ENCODE results near the gene FARP1. TPM values are rescaled to one million over a fixed set of nuclear protein-coding genes. Genes with fewer than 3 reads are reported as not detected.

FARP1 gene
- polyA plus RNA-seq, 2 of the 4 experiments (the other 2 are of a cell fraction): 9.4 to 13.0 TPM

DNA sequence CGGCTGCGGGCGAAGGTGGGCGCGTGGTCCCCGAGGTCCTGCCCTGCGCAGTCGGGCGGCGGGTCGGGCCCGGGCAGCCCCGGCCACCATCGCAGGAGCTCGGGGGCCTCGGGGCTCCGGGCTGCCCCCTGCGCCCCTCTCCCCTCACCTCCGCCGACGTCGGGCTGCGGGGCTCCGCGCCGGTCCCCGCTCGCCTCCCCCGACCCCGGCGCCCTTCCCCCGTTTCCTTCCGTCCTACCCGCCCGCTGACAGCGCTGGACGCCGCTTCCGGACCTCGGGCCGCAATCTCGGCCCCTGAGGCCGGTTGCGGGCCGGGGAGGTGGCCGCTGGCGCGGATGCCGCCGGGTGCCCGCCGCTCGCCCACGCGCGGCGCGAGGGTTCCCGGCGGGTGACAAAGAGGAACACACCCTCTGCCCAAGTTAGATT is 720 bp downstream of the FARP1 start:
- FAIRE-seq (no peak), DNase-seq (ENCODE audit: low read depth in 1 of 2, low spot score in 1 of 2) (peak in 1 of 2 experiments; percentile 9), ATAC-seq (peak in 1 of 2 experiments; percentile 35; a peak in 3 of 6 replicates)
- 1% methylated on average over 19 of the region's 60 CpGs for WGBS (ENCODE audit: missing lambda C conversion rate)
- Histone ChIP-seq H3K9me3 (no peaks in the 10 kb centered on the region), H3K4me2 (peak overlapping the region; percentile 81), H3K4me3 (peak overlapping the region; percentile 96), H3K27ac (peak overlapping the region; percentile 86 to 91), H3K4me1 (peaks cover 18% of the 10 kb centered on the region; the same call in 2 of the 3 replicates)
- TF ChIP-seq, protein P1, sequence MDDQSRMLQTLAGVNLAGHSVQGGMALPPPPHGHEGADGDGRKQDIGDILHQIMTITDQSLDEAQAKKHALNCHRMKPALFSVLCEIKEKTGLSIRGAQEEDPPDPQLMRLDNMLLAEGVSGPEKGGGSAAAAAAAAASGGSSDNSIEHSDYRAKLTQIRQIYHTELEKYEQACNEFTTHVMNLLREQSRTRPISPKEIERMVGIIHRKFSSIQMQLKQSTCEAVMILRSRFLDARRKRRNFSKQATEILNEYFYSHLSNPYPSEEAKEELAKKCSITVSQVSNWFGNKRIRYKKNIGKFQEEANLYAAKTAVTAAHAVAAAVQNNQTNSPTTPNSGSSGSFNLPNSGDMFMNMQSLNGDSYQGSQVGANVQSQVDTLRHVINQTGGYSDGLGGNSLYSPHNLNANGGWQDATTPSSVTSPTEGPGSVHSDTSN (IDR thresholded peaks at IDR 0.05): no peak
- no peak for TF ChIP-seq CBX2 (IDR thresholded peaks at IDR 0.05; ENCODE audit: borderline replicate concordance, low read depth)
- no peak for TF ChIP-seq JUNB (IDR thresholded peaks at IDR 0.05)
- TF ChIP-seq, protein P2, sequence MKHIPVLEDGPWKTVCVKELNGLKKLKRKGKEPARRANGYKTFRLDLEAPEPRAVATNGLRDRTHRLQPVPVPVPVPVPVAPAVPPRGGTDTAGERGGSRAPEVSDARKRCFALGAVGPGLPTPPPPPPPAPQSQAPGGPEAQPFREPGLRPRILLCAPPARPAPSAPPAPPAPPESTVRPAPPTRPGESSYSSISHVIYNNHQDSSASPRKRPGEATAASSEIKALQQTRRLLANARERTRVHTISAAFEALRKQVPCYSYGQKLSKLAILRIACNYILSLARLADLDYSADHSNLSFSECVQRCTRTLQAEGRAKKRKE (CRISPR knock-in tag; IDR thresholded peaks at IDR 0.05; ENCODE audit: low read depth): no peak
- TF ChIP-seq, protein P3, sequence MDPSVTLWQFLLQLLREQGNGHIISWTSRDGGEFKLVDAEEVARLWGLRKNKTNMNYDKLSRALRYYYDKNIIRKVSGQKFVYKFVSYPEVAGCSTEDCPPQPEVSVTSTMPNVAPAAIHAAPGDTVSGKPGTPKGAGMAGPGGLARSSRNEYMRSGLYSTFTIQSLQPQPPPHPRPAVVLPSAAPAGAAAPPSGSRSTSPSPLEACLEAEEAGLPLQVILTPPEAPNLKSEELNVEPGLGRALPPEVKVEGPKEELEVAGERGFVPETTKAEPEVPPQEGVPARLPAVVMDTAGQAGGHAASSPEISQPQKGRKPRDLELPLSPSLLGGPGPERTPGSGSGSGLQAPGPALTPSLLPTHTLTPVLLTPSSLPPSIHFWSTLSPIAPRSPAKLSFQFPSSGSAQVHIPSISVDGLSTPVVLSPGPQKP (IDR thresholded peaks at IDR 0.05; ENCODE audit: low read depth, low read length): no peak
- TF ChIP-seq ZSCAN20 (CRISPR knock-in tag; IDR thresholded peaks at IDR 0.05): no peak
- TF ChIP-seq, protein P4, sequence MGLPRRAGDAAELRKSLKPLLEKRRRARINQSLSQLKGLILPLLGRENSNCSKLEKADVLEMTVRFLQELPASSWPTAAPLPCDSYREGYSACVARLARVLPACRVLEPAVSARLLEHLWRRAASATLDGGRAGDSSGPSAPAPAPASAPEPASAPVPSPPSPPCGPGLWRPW (IDR thresholded peaks at IDR 0.05): no peak
- no peak for TF ChIP-seq MAZ (IDR thresholded peaks at IDR 0.05; ENCODE audit: borderline replicate concordance, low read depth, low read length)
- no peak for TF ChIP-seq POLR2AphosphoS2 (conservative IDR thresholded peaks at IDR 0.05; ENCODE audit: low read length)
- TF ChIP-seq CHD2 (IDR thresholded peaks at IDR 0.05; ENCODE audit: low read length, partially characterized antibody): no peak
- TF ChIP-seq POLR2A (IDR thresholded peaks at IDR 0.05; ENCODE audit: low read length): no peak
- TF ChIP-seq ZC3H11A (IDR thresholded peaks at IDR 0.05): no peak
- TF ChIP-seq, protein P5, sequence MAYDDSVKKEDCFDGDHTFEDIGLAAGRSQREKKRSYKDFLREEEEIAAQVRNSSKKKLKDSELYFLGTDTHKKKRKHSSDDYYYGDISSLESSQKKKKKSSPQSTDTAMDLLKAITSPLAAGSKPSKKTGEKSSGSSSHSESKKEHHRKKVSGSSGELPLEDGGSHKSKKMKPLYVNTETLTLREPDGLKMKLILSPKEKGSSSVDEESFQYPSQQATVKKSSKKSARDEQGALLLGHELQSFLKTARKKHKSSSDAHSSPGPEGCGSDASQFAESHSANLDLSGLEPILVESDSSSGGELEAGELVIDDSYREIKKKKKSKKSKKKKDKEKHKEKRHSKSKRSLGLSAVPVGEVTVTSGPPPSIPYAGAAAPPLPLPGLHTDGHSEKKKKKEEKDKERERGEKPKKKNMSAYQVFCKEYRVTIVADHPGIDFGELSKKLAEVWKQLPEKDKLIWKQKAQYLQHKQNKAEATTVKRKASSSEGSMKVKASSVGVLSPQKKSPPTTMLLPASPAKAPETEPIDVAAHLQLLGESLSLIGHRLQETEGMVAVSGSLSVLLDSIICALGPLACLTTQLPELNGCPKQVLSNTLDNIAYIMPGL (CRISPR knock-in tag; IDR thresholded peaks at IDR 0.05; ENCODE audit: borderline replicate concordance): no peak
- no peak for TF ChIP-seq PHF8 (IDR thresholded peaks at IDR 0.05; ENCODE audit: borderline replicate concordance, low read depth)
- no peak for TF ChIP-seq SMC3 (IDR thresholded peaks at IDR 0.05)
- TF ChIP-seq MYC (IDR thresholded peaks at IDR 0.05; ENCODE audit: borderline replicate concordance, low read length): no peak
- TF ChIP-seq EP300 (IDR thresholded peaks at IDR 0.05): no peak
- ChIA-PET CTCF (interaction anchor here (0.5 to 1.1 kb wide), 2 partner anchors 144 to 287 kb away, joined by 3 to 6 read pairs; no protein-coding TSS in a partner anchor), POLR2A (no interaction called here)

DNA sequence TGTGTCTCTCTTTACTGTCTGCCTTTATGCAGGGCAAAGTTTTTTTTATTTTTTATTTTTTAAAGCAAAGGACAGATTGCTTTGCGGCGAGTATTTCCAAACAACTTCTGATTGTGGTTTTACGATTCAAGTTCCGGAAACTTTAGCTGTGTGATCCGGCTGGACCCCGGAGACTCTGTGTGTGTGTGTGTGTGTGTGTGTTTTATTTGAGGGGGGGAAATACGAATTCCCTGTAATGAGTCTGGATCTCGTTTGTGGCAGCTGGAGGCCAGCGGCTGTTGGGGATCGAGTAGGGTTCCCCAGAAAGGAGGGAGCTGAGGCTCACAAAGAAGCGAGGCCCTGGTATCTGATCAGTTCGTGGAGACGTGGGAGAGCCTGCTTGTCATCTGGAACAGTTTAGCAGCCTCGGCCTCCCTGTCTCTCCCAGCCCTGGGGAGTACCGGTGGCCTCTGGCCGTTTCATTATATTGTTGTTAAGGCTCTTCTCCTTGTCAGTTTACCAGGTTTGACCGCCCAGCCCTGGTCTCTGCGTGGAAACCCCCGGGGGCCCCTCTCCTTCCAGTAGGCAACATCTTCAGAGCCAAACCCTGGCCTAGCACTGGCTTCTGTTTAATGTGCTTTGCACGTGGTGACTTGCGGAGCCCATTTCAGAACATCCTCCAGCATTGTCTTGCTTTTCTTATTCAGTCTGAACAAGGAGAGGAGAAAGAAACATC is 1.3 kb downstream of the FARP1 start:
- WGBS (ENCODE audit: missing lambda C conversion rate): 37% methylated on average over 21 of the region's 21 CpGs
- TF ChIP-seq, protein P6, sequence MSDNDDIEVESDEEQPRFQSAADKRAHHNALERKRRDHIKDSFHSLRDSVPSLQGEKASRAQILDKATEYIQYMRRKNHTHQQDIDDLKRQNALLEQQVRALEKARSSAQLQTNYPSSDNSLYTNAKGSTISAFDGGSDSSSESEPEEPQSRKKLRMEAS (IDR thresholded peaks at IDR 0.05): no peak
- TF ChIP-seq KDM5A (IDR thresholded peaks at IDR 0.05): no peak
- TF ChIP-seq HOXA7 (CRISPR knock-in tag; IDR thresholded peaks at IDR 0.05): no peak
- TF ChIP-seq, protein P7, sequence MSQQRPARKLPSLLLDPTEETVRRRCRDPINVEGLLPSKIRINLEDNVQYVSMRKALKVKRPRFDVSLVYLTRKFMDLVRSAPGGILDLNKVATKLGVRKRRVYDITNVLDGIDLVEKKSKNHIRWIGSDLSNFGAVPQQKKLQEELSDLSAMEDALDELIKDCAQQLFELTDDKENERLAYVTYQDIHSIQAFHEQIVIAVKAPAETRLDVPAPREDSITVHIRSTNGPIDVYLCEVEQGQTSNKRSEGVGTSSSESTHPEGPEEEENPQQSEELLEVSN (IDR thresholded peaks at IDR 0.05; ENCODE audit: borderline replicate concordance, low read depth): no peak
- TF ChIP-seq EHF (CRISPR knock-in tag; IDR thresholded peaks at IDR 0.05): no peak
- no peak for TF ChIP-seq BHLHE40 (IDR thresholded peaks at IDR 0.05; ENCODE audit: low read depth, low read length)
- TF ChIP-seq JUN (IDR thresholded peaks at IDR 0.05): no peak
- TF ChIP-seq HEYL (CRISPR knock-in tag; IDR thresholded peaks at IDR 0.05): no peak
- no peak for TF ChIP-seq RCOR1 (IDR thresholded peaks at IDR 0.05; ENCODE audit: low read depth, low read length)
- TF ChIP-seq, protein P4 (IDR thresholded peaks at IDR 0.05): no peak
- TF ChIP-seq NPAS2 (CRISPR knock-in tag; IDR thresholded peaks at IDR 0.05; ENCODE audit: borderline replicate concordance): no peak
- no peak for TF ChIP-seq SMC3 (IDR thresholded peaks at IDR 0.05)
- TF ChIP-seq, protein P5 (CRISPR knock-in tag; IDR thresholded peaks at IDR 0.05; ENCODE audit: borderline replicate concordance): no peak
- no peak for TF ChIP-seq ESRRA (IDR thresholded peaks at IDR 0.05; ENCODE audit: borderline replicate concordance, low read length)
- no peak for TF ChIP-seq NR3C1 (IDR thresholded peaks at IDR 0.05)
- ChIA-PET POLR2A (no interaction called here), CTCF (interaction anchor here (0.5 to 1.1 kb wide), 3 partner anchors 34 to 286 kb away, joined by 3 to 6 read pairs (median 3); no protein-coding TSS in a partner anchor)
- Histone ChIP-seq H3K9me3 (no peaks in the 10 kb centered on the region), H3K4me3 (peak overlapping the region; percentile 96), H3K4me1 (peaks cover 18% of the 10 kb centered on the region; the same call in 2 of the 3 replicates), H3K4me2 (peak overlapping the region; percentile 81), H3K27ac (peak overlapping the region; percentile 86 to 91)
- peak in 1 of 2 experiments; percentile 10; a peak in 2 of 6 replicates for ATAC-seq
- FAIRE-seq: no peak
- DNase-seq (ENCODE audit: low read depth in 1 of 2, low spot score in 1 of 2): no peak

All from A549 (cell line).